K562 (cell line): ENCODE data around the gene G6PC2. TPM values are rescaled to one million over a fixed set of nuclear protein-coding genes. Genes with fewer than 3 reads are reported as not detected.

Experiments used
- BRD4 ChIP-seq: fragments of 200-600 bp; sonication (generic); IDR thresholded peaks from 2 replicates; pipeline ENCODE4 v1.6.1; 2017; ENCODE audit warnings: inconsistent platforms
- BRD9 ChIP-seq: fragments of 450-650 bp; IDR thresholded peaks from 2 replicates; pipeline ENCODE4 v1.6.1; 2018; ENCODE audit warnings: low read depth; ENCODE audit not compliant: partially characterized antibody
- CHD2 ChIP-seq: IDR thresholded peaks from 2 replicates; pipeline ENCODE4 v1.6.1; 2011; ENCODE audit warnings: low read depth, low read length
- CTBP1 ChIP-seq: fragments of 450-650 bp; IDR thresholded peaks from 2 replicates; pipeline ENCODE4 v1.6.1; 2016; ENCODE audit warnings: borderline replicate concordance
- ILK ChIP-seq: fragments of 450-650 bp; IDR thresholded peaks from 2 replicates; pipeline ENCODE4 v1.6.1; 2016; ENCODE audit warnings: missing genetic modification characterization, low read depth, mild to moderate bottlenecking, missing compliant biosample characterization, moderate library complexity, borderline replicate concordance
- KHSRP ChIP-seq: fragments of 450-650 bp; IDR thresholded peaks from 2 replicates; pipeline ENCODE4 v1.6.1; 2017
- KLF1 ChIP-seq: fragments of 450-650 bp; IDR thresholded peaks from 2 replicates; pipeline ENCODE4 v1.6.1; 2016; ENCODE audit warnings: missing genetic modification characterization, missing compliant biosample characterization
- MTA2 ChIP-seq: fragments of 450-650 bp; IDR thresholded peaks from 2 replicates; pipeline ENCODE4 v1.6.1; 2016; ENCODE audit warnings: low read depth
- NELFE ChIP-seq: IDR thresholded peaks from 2 replicates; pipeline ENCODE4 v1.6.1; 2011; ENCODE audit warnings: mild to moderate bottlenecking; ENCODE audit not compliant: insufficient read depth, insufficient read length
- RERE ChIP-seq: sonication (generic); formaldehyde crosslinking; IDR thresholded peaks from 2 replicates; pipeline ENCODE4 v1.8.0; 2023; ENCODE audit warnings: missing genetic modification reagents, mild to moderate bottlenecking, borderline replicate concordance
- RREB1 ChIP-seq: fragments of 250-450 bp; sonication (Bioruptor Pico); IDR thresholded peaks from 2 replicates; pipeline ENCODE4 v1.4.0; 2020
- STAG1 ChIP-seq: sonication (generic); formaldehyde crosslinking; IDR thresholded peaks from 2 replicates; pipeline ENCODE4 v1.5.0; 2020; ENCODE audit warnings: missing genetic modification reagents, borderline replicate concordance
- TAL1 ChIP-seq: fragments of 450-650 bp; IDR thresholded peaks from 2 replicates; pipeline ENCODE4 v1.6.1; 2016; ENCODE audit warnings: mild to moderate bottlenecking
- ZNF561 ChIP-seq: fragments of 450-650 bp; formaldehyde crosslinking; conservative IDR thresholded peaks from 2 replicates; pipeline ENCODE4 v1.4.0; 2020; ENCODE audit warnings: mild to moderate bottlenecking, moderate library complexity
- ZNF639 ChIP-seq, 2 experiments: fragments of 200-800 bp in 1 of 2; sonication (Bioruptor generic) in 1 of 2; sonication (generic) in 1 of 2; formaldehyde crosslinking in 1 of 2; IDR thresholded peaks in 1 of 2; conservative IDR thresholded peaks in 1 of 2; 2 replicates each; pipeline versions ENCODE4 v1.5.0 to v1.6.1; 2016 to 2020; ENCODE audit warnings: missing compliant biosample characterization in 1 of 2, missing genetic modification characterization in 1 of 2, missing genetic modification reagents in 1 of 2
- polyA plus RNA-seq, 8 experiments: library from polyadenylated mRNA; depleted of rRNA in 4 of 8; stranded (reverse) in 5 of 8; unstranded in 3 of 8; fragments of >200 nt; fragmentation: Nextera tagmentation in 2 of 8; fragmentation: Illumina TruSeq in 1 of 8; extraction: Ambion mirVana in 2 of 8; extraction: Trizol in 1 of 8; gene quantifications; 2 replicates each; pipeline versions ENCODE4 v1.2.1 to v1.2.3, GENCODE V29; 2011 to 2014; ENCODE audit warnings: inconsistent platforms in 1 of 8, missing spikeins in 1 of 8
- total RNA-seq, 7 experiments: library from RNA; depleted of rRNA in 6 of 7; stranded (reverse); fragments of >200 nt in 6 of 7; fragmentation: Illumina TruSeq in 2 of 7; extraction: Trizol in 2 of 7; gene quantifications; 2 replicates each; pipeline versions ENCODE4 v1.2.1 to v1.2.3, GENCODE V29; 2011 to 2021; ENCODE audit warnings: low replicate concordance in 1 of 7

G6PC2 gene
- total and polyA plus RNA-seq, 9 of the 15 experiments (the other 6 are each of a cell fraction or from before 2014, with no cell fraction given), result 0.03 to 0.15 TPM; not detected in 7

GRCh38 chr2:168935810-168936581 lies 34.9 kb downstream of the G6PC2 start (continued):
- TF ChIP-seq RERE (no peak), KHSRP (peak; percentile 92), BRD9 (peak; percentile 92), STAG1 (no peak), CHD2 (0 out of 2 replicates have a peak, but pooled peaks have one; percentile 39), KLF1 (peak; percentile 57; the same call in 1 of the 2 replicates), CTBP1 (peak; percentile 100), BRD4 (peak; percentile 86), TAL1 (peak; percentile 99), RREB1 (no peak), ILK (no peak), ZNF561 (CRISPR knock-in tag) (no peak), MTA2 (peak; percentile 99), NELFE (no peak), ZNF639 (CRISPR knock-in tag; conservative IDR thresholded peaks at IDR 0.05 in 1 of 2, IDR thresholded peaks at IDR 0.05 in 1 of 2) (peak in 1 of 2 experiments; percentile 86; a peak in 2 of 4 replicates)
